Stimulated activated CD4-positive, alpha-beta T cell treated with anti-CD3 and anti-CD28 coated beads, TNF-alpha, amount 100 ng/mL, for 4 hours (primary cell): Measurements from ENCODE around the gene AGBL4.

Experiments used
- DNase-seq, 3 experiments: peaks; one replicate each; pipeline ENCODE4 v3.0.0-alpha.2; 2020; ENCODE audit warnings: low read depth in 3 of 3

Gene AGBL4

DNA sequence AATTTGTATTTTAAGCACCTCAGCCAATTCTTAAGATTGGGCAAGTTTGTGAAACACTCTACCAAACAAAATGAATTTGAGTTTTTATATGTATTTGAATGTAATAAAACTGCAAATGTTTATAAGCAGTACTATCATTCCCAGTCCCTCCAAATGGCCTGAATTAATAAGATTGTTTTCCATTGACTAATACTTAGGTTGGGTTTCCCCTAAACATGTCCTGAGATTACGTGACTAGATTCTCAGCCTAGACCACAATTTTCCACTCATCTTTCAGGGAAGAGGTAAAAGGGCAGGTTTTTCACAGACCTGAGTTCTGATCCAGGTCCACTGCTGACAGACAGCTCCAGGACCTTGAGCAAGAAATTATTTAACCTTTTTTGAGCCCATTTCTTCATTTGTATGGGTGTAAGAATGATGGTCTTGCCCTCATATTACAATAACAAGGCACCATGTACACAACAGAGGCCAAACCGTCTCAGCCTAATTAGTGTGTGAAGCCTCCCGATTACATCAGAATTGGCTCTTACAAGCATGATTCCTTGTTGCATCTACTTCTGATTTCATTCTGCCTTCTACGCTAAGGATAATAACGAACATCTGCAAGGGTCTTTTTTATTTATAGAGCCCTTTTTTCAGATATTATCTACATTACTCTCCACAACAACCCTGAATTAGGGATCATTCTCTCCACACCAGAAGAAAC is 1298.3 kb downstream of the AGBL4 start:
- DNase-seq: no peak

DNA sequence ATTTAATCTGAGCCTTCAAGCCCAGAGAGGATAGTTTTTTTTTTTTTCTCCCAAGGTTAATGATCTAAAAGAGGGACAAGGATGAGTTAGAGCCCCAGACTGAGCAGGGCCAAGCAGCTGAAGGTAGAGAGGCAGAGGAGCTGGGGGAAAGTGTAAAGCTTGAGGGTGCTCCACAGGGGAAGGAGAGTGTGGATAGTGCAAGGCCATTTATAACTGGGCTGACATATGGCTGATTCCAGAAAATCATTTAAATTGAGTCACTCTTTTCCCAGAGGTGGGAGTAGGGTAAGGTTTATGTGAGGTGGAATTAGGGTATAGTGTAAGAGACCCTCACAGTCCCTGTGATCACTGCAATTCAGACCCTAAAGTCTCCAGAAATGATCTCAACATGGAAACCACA is 1302.8 kb downstream of the AGBL4 start:
- no peak for DNase-seq

DNA sequence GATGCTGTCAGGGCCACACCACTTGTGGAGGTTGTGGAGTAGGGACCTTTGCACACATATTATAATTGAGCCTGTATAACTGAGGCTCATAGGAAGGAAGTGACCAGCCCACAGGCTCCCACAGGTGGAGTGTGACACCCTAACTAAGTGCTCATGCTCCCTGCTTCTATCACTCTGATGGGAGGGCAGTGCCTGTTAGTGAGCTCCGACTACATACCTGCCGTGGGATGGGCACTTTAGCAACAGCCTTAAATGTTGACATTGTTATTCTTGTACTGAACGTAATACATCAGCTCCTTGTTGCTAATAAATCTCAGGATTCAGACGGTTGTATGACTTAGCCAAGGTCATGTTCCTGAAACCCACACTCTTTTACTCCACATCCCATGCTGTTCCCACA is 1305.0 kb downstream of the AGBL4 start:
- DNase-seq: no peak

DNA sequence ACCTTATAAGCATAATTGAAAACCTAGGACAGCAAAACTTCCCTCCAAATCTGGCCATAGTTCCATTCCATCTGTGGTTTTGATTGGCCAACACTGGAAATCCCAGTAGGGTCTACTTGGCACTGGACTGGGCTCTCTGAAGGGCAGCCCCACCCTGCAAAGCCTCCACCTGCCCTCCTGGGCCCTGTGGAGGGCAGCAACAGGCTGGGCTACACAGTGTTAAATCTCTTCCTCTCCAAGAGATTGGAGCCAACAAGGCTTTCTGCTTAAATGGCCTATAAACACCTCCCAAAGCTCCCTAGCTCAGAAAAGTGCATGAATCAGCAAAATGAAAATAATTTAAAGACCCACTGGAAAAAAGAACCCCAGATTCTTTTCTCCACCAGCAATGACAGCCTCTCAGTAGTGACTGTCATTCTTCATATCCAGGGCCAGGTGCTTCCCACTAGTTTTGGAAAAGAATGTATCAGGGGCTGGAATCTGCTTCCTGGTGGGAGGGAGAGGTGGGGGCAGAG is 1305.6 kb downstream of the AGBL4 start:
- no peak for DNase-seq

DNA sequence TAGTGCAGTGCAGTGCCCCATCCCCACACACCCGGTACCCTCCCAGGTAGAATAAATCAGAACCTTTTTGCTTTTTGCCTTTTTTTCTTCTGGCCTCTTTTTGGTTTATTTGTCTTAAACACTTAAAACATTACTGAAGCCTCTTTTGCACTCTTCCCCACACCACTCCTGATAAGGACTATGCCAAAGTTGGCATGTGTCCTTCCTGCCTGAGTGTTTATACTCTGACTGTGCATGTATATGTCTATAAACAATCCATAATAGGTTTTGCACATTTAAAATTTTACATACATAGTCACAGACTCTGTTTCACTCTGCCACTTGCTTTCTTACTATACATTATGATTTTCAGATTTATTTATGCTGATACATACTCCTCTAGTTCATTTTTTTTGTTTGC is 1306.7 kb downstream of the AGBL4 start:
- DNase-seq: no peak

DNA sequence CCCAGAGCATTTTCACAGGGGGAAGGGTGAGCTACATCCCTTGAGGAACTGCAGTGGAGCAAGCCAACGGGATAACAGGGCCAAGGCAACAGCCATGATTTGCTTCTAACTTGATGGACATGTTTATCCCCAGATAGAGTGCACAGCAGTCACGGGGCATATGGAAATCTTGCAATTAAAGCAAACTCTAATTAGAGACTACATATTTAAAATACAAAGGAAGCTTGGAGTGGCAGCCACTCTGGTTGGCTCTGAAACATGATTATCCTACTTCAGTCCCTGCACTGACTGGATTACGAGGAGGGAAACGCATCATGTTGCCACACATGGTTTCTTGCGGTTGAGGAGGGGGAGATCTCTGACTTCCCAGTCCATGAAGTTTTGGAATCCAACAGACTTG is 1307.8 kb downstream of the AGBL4 start:
- no peak for DNase-seq

DNA sequence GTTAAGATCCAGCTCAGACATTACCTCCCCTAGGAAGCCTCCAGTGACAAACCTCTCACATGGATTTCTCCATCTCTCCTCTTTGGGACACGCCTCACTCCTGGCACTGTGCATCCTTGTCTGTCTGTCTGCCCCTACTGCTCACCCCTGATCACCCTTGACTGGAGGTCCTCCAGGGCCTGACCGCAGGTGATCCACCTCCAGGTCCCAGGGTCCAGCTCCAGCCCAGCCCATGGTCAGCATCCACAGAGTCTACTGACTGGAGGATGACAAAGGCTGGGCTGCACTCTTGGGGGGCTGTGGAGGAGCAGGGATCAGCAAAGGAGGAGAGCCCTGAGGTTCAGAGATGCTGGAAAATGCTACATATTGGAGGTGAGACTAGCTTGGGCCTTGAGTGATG is 1312.8 kb downstream of the AGBL4 start:
- DNase-seq: no peak

DNA sequence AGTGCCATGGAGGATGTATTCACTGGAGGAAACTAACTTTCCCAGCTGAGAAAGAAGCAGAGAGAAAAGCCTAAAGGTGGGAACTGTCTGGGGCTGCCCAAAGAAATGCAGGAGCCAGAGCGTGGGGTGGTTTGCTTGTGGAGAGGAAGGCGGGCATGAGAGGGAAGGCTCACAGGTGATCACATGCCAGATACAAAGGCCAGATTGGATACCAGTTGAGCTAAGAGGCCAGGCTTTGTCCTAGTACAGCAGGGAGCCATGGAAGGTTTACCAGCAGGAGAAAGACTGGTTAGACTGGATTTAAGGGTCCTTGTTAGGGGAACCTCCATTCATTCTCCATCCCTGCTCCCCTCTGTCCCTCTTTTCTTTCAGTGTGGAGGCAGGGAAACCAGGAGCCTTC is 1313.4 kb downstream of the AGBL4 start:
- DNase-seq: no peak

DNA sequence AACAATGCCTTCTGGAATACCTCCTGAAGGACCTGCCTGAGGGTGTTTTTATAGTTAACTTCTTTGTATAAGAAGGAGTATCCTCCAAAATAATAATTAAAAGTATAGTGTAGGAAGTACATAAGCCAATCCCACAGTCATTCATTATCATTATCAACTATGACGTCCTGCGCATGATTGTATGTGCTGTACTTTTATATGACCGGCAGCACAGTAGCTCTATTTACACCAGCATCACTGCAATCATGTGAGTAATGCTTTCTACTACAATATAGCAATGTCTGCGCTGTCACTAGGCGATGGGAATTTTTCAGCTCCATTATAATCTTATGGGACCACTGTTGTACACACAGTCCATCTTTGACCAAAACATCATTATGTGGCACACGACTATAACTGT is 1319.0 kb downstream of the AGBL4 start:
- DNase-seq: no peak

DNA sequence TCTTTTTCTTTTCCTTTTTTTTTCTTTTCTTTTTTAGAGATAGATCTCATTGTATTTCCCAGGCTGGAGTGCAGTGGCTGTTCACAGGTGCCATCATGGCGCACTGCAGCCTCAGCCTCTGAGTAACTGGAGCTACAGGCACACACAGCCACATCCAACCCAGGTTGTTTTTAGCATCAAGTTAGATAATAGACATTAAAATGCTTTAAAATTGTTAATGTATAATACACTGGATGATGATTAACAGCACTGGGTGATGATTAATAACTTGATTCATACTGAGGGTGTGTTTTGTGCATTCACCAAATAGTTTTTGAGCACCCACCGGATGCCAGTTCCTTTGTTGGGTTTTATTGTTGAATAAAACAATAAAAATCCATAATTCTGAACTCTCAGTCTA is 1322.3 kb downstream of the AGBL4 start:
- DNase-seq: no peak

DNA sequence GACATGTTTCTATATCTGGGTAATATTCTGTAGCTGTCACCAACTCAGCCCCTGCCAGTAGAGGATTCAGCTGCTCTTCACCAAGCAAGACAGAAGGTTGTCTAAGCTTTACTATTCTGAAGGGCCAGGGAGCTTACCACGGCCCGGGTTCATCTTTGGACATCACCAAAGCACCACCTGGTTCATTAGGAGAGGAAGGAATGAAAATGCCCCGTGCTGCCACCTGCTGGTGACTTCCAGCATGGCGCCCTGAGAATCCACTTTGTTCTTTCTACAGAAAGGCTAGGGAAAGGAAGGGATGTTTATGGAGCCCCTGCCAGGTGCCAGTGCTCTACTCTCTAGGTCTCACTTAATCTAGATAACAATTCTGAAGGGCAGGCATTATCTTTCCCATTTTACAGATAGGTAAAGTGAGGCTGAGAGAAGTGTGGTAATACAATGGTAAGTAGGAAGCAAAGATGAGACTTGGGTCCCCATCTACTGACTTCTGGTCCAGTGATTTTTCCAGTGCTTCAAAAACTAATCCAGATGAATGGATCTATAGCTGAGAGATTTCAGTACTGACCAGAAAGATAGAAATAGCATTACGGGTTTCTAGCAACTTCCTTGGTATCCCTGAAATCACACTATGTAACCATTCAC is 1326.6 kb downstream of the AGBL4 start:
- DNase-seq: peak in 2 of 3 experiments; percentile 10 to 24

DNA sequence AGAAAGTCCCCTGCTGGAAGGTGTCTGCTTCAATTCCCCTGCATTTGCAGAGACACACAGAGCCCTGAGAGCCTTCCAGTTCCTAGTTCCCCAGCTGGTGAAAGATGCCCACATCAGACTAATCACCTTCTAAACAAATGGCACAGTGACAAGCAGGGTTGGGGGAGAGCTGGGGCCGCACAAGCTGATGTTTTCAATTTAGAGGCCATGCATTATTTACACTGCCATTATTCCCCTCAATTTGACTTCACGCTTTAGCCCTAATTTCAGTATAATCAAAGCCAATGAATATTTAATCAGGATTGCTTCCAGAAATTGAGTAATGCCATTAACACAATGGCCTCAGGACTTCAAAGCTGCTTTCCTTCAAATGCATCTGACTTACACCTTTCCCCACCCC is 1328.6 kb downstream of the AGBL4 start:
- no peak for DNase-seq

DNA sequence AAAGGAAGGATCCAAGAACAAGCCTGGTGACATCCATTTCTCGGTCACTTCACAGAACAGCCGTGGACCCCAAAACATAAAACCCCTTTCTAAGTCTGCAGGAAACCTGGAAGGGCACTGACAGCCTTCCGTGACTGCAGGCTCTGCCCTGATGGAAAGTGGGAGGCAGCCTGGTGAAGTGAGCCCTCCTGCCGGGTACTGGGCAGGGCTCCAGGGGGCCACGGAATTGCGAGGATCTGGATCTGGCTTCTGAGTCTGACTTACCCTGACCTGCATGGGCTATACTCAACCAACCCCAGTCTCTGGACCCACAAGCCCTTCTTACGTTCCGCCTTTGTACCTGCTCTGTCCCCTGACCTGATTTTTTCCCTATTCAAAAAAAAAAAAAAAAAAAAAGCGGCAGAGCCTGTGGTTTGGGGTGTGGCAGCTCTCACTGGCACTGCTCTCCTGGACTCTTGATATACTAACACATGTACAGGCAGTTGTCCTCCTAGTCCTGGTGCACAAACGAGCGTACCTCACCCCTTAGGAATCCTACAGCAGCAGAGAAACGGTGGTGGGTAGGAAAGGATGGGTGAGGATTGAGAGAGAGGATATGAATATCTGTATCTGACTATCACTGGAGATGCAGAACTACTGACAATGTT is 1330.0 kb downstream of the AGBL4 start:
- no peak for DNase-seq

DNA sequence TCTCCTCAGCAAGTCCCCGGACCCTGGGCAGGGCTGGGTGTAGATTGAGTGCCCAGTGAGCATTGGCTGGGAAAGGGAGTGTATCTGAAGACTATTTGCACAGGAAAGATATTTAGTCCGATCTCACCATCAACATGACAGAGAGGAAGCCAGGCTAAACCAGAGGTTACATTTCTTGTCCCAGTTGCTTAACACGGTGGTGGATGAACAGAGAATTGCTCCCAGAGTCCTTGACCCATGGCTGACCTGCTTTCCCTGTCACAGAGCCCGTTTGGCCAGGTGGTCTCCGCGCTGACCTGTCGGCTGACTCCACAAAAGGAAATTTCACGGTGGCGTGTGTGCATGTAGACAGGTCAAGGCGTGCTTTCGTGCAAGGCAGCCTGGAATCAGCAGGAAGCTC is 1330.6 kb downstream of the AGBL4 start:
- DNase-seq: no peak

DNA sequence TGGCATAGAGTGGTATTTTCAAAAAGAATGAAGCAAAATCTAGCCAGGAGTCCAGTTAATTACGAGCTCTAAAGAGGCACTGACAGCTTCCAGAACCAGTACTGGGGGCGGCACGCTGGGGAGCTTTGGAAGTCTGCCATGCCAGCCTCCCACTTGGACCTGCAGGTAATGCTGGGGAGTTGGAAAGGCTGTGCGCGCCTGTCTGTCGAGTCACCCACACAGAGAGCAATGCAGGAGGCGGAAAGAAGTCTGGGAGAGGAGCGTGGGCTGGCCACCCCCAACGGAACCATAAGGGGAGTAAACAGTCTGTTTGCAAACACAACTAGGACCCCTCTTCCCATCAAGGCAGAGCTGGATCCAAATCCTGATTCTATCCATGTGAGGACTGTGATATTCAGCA is 1331.5 kb downstream of the AGBL4 start:
- no peak for DNase-seq

DNA sequence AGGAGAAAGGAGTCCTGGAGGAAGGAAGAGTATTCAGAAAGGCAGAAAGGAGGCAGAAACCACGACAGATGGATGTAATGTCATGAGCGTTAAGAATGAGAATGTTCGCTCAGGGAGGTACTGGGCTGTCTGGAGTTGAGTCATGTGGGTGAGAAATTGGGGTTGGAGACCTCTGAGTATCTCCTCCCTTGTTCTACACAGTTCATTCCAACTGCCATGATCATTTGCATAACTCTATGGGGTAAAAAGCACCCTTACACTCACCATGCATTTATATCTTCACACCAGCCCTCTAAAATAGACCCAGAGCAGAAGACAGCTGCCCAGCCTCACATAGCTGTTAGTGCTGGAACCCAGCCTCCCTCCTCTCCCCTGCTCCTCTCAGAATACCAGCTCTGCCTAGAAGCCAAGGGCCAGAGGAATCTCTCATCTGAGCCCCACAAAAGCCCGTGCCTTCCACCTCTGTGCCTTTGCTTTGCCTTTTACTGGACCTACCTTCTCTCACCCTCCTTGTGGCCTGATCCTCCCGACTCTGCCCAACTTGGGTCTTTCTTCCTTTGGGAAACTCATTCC is 1332.2 kb downstream of the AGBL4 start:
- DNase-seq: no peak

DNA sequence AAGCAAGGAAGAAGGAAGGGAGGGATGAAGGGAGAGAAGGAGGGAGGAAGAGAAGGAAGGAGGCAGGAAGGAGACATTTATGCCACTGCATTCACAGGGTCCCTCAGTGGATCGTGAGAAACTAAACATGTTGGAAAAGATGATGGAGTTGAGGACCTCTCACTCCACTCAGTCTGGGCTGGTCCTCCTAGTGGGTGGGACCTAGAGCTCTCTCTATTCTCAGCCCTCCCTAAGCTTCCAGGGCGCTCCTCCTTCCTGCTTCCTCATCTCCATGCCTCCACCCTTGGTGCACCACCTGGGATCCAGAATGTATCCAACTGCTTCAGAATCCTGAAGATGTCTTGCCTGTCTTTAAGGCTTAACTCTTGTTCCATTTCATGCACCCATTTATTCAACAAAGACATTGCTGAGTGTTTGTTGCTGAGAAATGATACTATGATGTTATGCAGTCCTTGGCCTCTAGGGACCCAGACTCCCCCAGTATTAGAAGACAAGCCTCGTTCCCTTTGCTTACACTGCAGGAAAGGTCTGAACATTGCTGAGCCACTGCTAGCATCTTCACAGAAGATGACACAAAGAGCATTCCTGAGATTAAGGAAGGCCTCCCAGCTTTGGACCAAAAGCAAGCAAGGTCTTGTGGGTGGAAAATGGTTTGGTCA is 1335.5 kb downstream of the AGBL4 start:
- no peak for DNase-seq

DNA sequence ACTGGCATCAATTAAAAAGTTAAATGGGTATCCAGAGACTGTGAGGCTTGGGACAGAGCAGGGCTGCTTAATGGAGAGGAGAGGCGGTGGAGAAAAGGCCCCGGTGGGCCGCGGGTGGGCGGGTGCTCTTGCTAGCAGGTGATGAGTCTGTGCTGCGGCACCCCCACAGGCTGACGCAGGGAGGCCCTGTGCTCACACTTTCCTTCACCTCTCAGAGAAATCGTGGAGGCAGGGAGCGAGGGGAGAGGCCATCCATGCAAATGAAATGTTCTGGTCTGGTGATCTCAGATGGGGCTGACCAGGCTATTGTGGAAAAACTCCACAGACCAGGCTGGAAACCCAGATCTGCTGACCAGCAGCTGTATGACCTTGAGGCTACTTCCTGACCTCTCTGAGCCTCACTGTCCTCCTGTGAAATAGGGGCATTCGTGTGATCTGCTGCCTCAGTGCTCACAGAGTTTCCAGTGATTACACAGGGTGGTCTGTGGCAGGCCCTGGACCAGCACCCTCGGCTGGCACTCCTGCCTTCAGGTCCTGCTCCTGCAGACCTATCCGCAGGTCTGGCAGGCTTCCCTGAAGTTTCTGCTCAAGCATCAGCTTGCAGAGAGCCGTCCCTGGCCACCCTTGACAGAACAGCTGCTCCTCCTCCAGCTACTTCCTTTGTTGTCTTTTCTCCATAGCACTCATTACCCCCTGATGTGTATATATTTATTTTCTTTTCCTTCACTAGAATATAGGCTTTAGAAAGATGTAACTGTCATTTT is 1336.3 kb downstream of the AGBL4 start:
- DNase-seq: no peak

DNA sequence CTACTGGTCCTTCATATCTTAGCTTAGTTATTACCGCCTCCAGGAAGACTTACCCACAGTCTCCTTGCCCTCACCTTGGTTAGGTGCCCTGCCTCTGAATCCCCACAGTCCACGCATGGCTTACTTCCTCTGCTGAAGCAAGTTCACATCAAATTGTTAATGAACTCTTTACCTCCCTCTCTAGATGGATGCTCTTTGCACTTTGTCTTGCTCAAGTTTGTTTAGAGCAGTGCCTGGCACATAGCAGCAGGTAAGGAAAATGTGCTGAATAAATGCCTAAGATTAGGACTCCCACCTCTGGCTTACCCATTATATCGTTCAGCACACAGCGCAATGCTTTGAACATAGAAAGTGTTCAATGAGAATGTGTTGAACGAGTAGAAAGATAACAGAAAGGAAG is 1337.6 kb downstream of the AGBL4 start:
- DNase-seq: no peak

DNA sequence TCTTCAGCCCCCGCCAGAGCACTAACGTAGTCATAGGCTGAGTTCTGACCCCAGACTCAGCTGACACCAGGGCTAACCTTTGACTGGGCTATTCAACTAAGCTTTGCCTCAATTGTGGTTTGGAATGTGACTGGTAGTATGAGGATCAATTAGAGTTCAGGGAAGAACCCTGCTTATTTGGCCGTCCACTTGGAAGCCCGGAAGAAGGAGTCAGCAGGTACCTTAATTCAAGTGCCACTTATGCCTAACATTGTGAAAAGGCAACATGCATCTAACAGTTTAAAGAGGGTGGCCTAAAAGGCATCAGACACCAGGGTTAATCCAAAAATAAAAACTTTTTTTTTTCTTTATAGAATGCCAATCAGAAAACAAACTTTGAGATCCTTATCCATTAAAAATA is 1339.4 kb downstream of the AGBL4 start:
- DNase-seq: no peak

DNA sequence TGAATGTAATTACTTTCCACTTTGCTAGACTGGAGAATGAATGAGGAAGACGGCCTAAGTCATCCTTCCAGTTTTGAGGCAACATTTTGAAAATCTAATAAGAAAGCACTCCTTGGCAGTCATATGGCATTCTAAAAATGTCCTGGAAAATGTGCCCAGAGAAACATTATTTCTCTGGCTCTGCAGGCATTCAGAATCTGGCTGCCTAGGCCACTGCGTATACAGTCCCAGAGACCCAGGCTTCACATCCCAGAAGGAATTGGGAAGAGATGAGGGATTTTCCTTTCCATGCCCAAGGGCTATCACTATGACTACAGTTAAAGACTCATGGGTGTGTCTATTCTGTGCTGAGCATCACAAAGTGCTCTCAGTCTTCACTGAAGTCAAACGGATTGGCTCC is 1339.9 kb downstream of the AGBL4 start:
- DNase-seq: no peak
